ENCODE data around the gene PPDPF. TPM values are rescaled to one million over a fixed set of nuclear protein-coding genes. Genes with fewer than 3 reads are reported as not detected.

The PPDPF gene
- polyA plus RNA-seq, 3 donors, result 13.4 to 39.9 (median 26.1) TPM

DNA sequence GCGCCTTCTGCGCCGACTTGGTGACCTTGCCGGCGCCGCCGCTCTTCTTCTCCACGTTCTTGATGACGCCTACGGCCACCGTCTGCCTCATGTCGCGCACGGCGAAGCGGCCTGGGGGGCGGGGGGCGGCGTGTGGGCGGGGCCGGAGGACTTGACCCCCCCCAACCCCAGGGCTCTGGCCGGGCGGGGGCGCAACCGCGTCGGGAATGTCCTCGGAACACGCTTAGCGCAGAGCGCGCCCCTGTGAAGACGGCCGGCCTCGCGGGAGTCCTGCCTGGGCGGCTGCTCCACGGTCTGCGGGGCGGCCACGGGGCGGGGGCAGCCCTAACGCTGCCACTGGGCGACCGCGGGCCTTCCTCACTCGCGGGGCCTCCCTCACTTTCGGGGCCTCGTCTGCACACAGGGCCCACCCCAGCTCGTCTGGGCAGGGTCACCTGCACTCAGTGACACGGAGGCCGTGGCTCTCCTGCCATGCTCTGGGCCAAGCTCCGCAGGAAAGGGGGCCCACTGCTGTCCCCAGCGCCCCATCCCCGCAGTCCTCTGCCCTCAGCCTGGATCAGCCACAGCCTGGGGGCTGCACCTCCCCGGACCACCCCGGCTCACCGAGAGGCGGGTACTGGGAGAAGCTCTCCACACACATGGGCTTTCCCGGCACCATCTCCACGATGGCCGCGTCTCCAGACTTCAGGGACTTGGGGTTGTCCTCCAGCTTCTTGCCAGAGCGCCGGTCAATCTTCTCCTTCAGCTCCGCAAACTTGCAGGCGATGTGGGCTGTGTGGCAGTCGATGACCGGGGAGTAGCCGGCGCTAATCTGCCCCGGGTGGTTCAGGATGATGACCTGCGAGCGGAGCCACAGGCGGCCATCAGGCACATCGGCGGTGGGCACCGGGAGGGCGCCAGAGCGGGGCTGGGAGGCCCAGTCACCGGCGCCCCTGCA lies 32.0 kb upstream of the PPDPF start:
- intact Hi-C loops (cut with micrococcal nuclease), result no loop called here
- Mint-ChIP-seq H3K4me3 (no peak overlapping the region), H3K27ac (no peak overlapping the region), H3K27me3 (ENCODE audit: low read depth in 3 of 3) (peaks cover 24 to 60% (median 33%) of the 10 kb centered on the region in 3 donors), H3K4me1 (no peaks in the 10 kb centered on the region), H3K9me3 (peaks cover 0 to 4% (median 2%) of the 10 kb centered on the region in 7 donors), H3K36me3 (no peaks in the 10 kb centered on the region)
- Histone ChIP-seq H3K27me3 (ENCODE audit: control insufficient read depth in 2 of 2, insufficient read depth in 2 of 2, low read length in 2 of 2) (peaks cover 4 to 23% of the 10 kb centered on the region in 2 donors), H3K4me3 (replicated peaks in 1 of 3; ENCODE audit: low read depth in 2 of 3, low read length in 3 of 3) (no peak overlapping the region), H2AFZ (ENCODE audit: insufficient read depth, low read depth, low read length, poor library complexity, severe bottlenecking) (no peak overlapping the region), H3K4me1 (ENCODE audit: control insufficient read depth in 1 of 2, insufficient read depth in 2 of 2, low read length in 2 of 2) (no peaks in the 10 kb centered on the region), H3K27ac (ENCODE audit: low read depth in 1 of 2, low read length in 2 of 2) (no peak overlapping the region), H3K9me3 (replicated peaks in 1 of 2; ENCODE audit: control insufficient read depth in 1 of 2, insufficient read depth in 1 of 2, low read length in 2 of 2) (peaks cover 0 to 3% of the 10 kb centered on the region in 2 donors), H3K79me2 (ENCODE audit: insufficient read depth, low read length) (no peaks in the 10 kb centered on the region), H3K4me2 (replicated peaks; ENCODE audit: extremely low read depth, low read length, poor library complexity, severe bottlenecking) (no peak overlapping the region), H4K20me1 (ENCODE audit: insufficient read depth, low read length) (no peaks in the 10 kb centered on the region), H3K9ac (ENCODE audit: insufficient read depth, low read length, poor library complexity, severe bottlenecking) (no peak overlapping the region), H3K36me3 (replicated peaks in 1 of 2; ENCODE audit: control insufficient read depth in 1 of 2, insufficient read depth in 2 of 2, low read length in 2 of 2) (no peaks in the 10 kb centered on the region)
- DNase-seq, result no peak
- TF ChIP-seq, protein P1, sequence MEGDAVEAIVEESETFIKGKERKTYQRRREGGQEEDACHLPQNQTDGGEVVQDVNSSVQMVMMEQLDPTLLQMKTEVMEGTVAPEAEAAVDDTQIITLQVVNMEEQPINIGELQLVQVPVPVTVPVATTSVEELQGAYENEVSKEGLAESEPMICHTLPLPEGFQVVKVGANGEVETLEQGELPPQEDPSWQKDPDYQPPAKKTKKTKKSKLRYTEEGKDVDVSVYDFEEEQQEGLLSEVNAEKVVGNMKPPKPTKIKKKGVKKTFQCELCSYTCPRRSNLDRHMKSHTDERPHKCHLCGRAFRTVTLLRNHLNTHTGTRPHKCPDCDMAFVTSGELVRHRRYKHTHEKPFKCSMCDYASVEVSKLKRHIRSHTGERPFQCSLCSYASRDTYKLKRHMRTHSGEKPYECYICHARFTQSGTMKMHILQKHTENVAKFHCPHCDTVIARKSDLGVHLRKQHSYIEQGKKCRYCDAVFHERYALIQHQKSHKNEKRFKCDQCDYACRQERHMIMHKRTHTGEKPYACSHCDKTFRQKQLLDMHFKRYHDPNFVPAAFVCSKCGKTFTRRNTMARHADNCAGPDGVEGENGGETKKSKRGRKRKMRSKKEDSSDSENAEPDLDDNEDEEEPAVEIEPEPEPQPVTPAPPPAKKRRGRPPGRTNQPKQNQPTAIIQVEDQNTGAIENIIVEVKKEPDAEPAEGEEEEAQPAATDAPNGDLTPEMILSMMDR (IDR thresholded peaks at IDR 0.05), result no peak
- WGBS (ENCODE audit: insufficient coverage), result 14% methylated on average over 78 of the region's 83 CpGs

DNA sequence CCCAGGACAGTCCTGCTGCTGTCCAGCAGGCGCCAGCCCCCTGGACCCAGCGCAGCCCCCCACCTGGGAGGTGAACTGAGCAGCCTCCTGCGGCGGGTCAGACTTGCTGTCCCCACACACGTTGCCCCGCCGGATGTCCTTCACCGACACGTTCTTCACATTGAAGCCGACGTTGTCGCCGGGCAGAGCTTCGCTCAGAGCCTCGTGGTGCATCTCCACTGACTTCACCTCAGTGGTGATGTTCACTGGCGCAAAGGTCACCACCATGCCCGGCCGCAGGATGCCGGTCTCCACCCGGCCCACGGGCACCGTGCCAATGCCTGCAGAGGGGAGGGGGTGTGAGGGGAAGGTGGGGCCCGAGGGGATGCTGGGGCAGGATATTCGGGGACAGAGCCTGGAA lies 30.1 kb upstream of the PPDPF start:
- Histone ChIP-seq H3K4me1 (ENCODE audit: control insufficient read depth in 1 of 2, insufficient read depth in 2 of 2, low read length in 2 of 2) (no peaks in the 10 kb centered on the region), H3K27ac (ENCODE audit: low read depth in 1 of 2, low read length in 2 of 2) (no peak overlapping the region), H3K36me3 (replicated peaks in 1 of 2; ENCODE audit: control insufficient read depth in 1 of 2, insufficient read depth in 2 of 2, low read length in 2 of 2) (no peaks in the 10 kb centered on the region), H3K9ac (ENCODE audit: insufficient read depth, low read length, poor library complexity, severe bottlenecking) (no peak overlapping the region), H3K27me3 (ENCODE audit: control insufficient read depth in 2 of 2, insufficient read depth in 2 of 2, low read length in 2 of 2) (peaks cover 4 to 25% of the 10 kb centered on the region in 2 donors), H2AFZ (ENCODE audit: insufficient read depth, low read depth, low read length, poor library complexity, severe bottlenecking) (no peak overlapping the region), H3K9me3 (replicated peaks in 1 of 2; ENCODE audit: control insufficient read depth in 1 of 2, insufficient read depth in 1 of 2, low read length in 2 of 2) (peaks cover 0 to 3% of the 10 kb centered on the region in 2 donors), H3K4me3 (replicated peaks in 1 of 3; ENCODE audit: low read depth in 2 of 3, low read length in 3 of 3) (no peak overlapping the region), H3K79me2 (ENCODE audit: insufficient read depth, low read length) (no peaks in the 10 kb centered on the region), H4K20me1 (ENCODE audit: insufficient read depth, low read length) (no peaks in the 10 kb centered on the region), H3K4me2 (replicated peaks; ENCODE audit: extremely low read depth, low read length, poor library complexity, severe bottlenecking) (no peak overlapping the region)
- intact Hi-C loops (cut with micrococcal nuclease), result no loop called here
- DNase-seq, result no peak
- H3K4me3 Mint-ChIP-seq, result no peak overlapping the region
- no peak overlapping the region for H3K27ac Mint-ChIP-seq
- peaks cover 0 to 4% (median 2%) of the 10 kb centered on the region in 7 donors for H3K9me3 Mint-ChIP-seq
- H3K36me3 Mint-ChIP-seq, result no peaks in the 10 kb centered on the region
- WGBS (ENCODE audit: insufficient coverage), result 87% methylated on average over 20 of the region's 24 CpGs
- H3K4me1 Mint-ChIP-seq, result no peaks in the 10 kb centered on the region
- peaks cover 20 to 53% (median 33%) of the 10 kb centered on the region in 3 donors for H3K27me3 Mint-ChIP-seq (ENCODE audit: low read depth in 3 of 3)
- TF ChIP-seq, protein P1 (IDR thresholded peaks at IDR 0.05), result no peak
